ENCODE data around the gene MAGI1. TPM values are rescaled to one million over a fixed set of nuclear protein-coding genes. Genes with fewer than 3 reads are reported as not detected.

MAGI1 gene
- polyA plus RNA-seq, 1 of the 3 experiments (the other 2 are of a cell fraction) = 10.3 TPM

DNA sequence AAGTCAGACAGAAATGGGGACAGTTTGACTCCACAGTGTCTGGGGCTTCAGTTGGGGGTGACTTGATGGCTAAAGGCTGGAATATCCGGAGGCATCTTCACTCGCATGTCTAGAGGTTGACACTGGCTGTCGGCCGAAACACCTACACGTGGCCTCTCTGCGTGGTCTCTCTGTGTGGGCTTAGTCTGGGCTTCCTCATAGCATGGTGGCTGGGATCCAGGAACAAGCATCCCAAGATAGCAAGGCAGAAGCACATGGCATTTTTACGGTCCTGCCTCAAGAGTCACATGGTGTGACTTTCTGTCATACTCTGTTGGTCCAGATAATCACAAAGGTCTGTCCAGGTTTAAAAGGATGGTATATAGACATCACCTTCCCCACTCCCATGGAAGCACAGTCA is 34.5 kb downstream of the MAGI1 start:
- Histone ChIP-seq H3K27ac (ENCODE audit: low read depth in 2 of 2, low read length in 1 of 2) (no peak overlapping the region), H3K27me3 (ENCODE audit: insufficient read depth) (no peaks in the 10 kb centered on the region), H3F3A (replicated peaks; ENCODE audit: insufficient read depth) (no peaks in the 10 kb centered on the region), H3K9ac (no peak overlapping the region), H2AFZ (ENCODE audit: low read depth) (no peak overlapping the region), H3K9me2 (no peaks in the 10 kb centered on the region), H3K4me3 (ENCODE audit: low read depth in 2 of 2, low read length in 1 of 2) (no peak overlapping the region), H3K9me3 (no peaks in the 10 kb centered on the region), H3K4me2 (no peak overlapping the region), H4K20me1 (ENCODE audit: insufficient read depth) (peaks cover 12% of the 10 kb centered on the region; the same call in 1 of the 2 replicates), H3K36me3 (replicated peaks in 1 of 2; ENCODE audit: control insufficient read depth in 1 of 2, insufficient read depth in 2 of 2, low read length in 1 of 2) (peaks cover 0 to 5% of the 10 kb centered on the region in 2 experiments), H3K4me1 (ENCODE audit: control insufficient read depth in 1 of 2, insufficient read depth in 2 of 2, low read depth in 1 of 2, low read length in 1 of 2) (peaks cover 0 to 2% of the 10 kb centered on the region in 2 experiments; a peak in 1 of 4 replicates), H3K79me2 (ENCODE audit: insufficient read depth) (peaks cover 90% of the 10 kb centered on the region; the same call in 1 of the 2 replicates)
- WGBS (ENCODE audit: low lambda C conversion rate) = 98% methylated on average over 7 of the region's 7 CpGs
- no peak for TF ChIP-seq MXI1 (IDR thresholded peaks at IDR 0.05; ENCODE audit: low read depth, low read length)
- TF ChIP-seq FOXJ3 (CRISPR knock-in tag; IDR thresholded peaks at IDR 0.05) = no peak
- CTCF ChIA-PET = interaction anchor here (1.2 kb wide), 1 partner anchor 129 kb away, joined by 3 read pairs; no protein-coding TSS in a partner anchor
- POLR2A ChIA-PET = no interaction called here
- no peak for DNase-seq

DNA sequence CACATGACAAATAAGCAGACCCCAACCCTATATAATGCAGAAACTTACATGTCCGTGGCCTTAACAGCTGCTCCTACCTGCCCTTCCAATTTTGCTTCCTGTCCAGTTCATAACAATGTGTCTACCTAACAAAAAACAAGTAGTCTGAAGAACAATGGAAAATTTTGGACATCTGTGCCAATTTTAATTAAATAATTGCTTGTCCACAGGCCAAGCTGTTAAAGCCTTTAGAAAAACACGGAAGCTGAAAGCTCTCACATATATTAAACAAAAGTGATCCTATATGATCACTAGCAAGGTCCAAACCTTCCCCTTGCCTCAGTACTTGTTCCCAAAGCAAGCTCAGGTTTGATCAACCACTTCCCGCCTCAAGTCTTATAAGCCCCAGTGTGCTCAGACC is 37.1 kb downstream of the MAGI1 start:
- Histone ChIP-seq H3K9me2 (no peaks in the 10 kb centered on the region), H3F3A (replicated peaks; ENCODE audit: insufficient read depth) (no peaks in the 10 kb centered on the region), H3K27ac (ENCODE audit: low read depth in 2 of 2, low read length in 1 of 2) (no peak overlapping the region), H3K4me1 (ENCODE audit: control insufficient read depth in 1 of 2, insufficient read depth in 2 of 2, low read depth in 1 of 2, low read length in 1 of 2) (peaks cover 0 to 2% of the 10 kb centered on the region in 2 experiments; a peak in 1 of 4 replicates), H3K9ac (no peak overlapping the region), H3K27me3 (ENCODE audit: insufficient read depth) (no peaks in the 10 kb centered on the region), H3K4me2 (no peak overlapping the region), H4K20me1 (ENCODE audit: insufficient read depth) (peaks cover 8% of the 10 kb centered on the region; the same call in 1 of the 2 replicates), H2AFZ (ENCODE audit: low read depth) (no peak overlapping the region), H3K36me3 (replicated peaks in 1 of 2; ENCODE audit: control insufficient read depth in 1 of 2, insufficient read depth in 2 of 2, low read length in 1 of 2) (peaks cover 0 to 5% of the 10 kb centered on the region in 2 experiments), H3K79me2 (ENCODE audit: insufficient read depth) (peaks cover 87% of the 10 kb centered on the region; the same call in 1 of the 2 replicates), H3K4me3 (ENCODE audit: low read depth in 2 of 2, low read length in 1 of 2) (no peak overlapping the region), H3K9me3 (no peaks in the 10 kb centered on the region)
- CTCF ChIA-PET = interaction anchor here (1.2 kb wide), 1 partner anchor 22 kb away, joined by 3 read pairs; no protein-coding TSS in a partner anchor
- TF ChIP-seq, protein P1, sequence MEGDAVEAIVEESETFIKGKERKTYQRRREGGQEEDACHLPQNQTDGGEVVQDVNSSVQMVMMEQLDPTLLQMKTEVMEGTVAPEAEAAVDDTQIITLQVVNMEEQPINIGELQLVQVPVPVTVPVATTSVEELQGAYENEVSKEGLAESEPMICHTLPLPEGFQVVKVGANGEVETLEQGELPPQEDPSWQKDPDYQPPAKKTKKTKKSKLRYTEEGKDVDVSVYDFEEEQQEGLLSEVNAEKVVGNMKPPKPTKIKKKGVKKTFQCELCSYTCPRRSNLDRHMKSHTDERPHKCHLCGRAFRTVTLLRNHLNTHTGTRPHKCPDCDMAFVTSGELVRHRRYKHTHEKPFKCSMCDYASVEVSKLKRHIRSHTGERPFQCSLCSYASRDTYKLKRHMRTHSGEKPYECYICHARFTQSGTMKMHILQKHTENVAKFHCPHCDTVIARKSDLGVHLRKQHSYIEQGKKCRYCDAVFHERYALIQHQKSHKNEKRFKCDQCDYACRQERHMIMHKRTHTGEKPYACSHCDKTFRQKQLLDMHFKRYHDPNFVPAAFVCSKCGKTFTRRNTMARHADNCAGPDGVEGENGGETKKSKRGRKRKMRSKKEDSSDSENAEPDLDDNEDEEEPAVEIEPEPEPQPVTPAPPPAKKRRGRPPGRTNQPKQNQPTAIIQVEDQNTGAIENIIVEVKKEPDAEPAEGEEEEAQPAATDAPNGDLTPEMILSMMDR (IDR thresholded peaks at IDR 0.05) = no peak
- TF ChIP-seq, protein P2, sequence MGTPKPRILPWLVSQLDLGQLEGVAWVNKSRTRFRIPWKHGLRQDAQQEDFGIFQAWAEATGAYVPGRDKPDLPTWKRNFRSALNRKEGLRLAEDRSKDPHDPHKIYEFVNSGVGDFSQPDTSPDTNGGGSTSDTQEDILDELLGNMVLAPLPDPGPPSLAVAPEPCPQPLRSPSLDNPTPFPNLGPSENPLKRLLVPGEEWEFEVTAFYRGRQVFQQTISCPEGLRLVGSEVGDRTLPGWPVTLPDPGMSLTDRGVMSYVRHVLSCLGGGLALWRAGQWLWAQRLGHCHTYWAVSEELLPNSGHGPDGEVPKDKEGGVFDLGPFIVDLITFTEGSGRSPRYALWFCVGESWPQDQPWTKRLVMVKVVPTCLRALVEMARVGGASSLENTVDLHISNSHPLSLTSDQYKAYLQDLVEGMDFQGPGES (IDR thresholded peaks at IDR 0.05; ENCODE audit: low read depth, low read length) = no peak
- no peak for TF ChIP-seq TEAD4 (IDR thresholded peaks at IDR 0.05; ENCODE audit: borderline replicate concordance, insufficient read depth)
- no peak for TF ChIP-seq NFIC (IDR thresholded peaks at IDR 0.05; ENCODE audit: borderline replicate concordance)
- TF ChIP-seq ELF1 (IDR thresholded peaks at IDR 0.05) = no peak
- no peak for TF ChIP-seq FOXJ3 (CRISPR knock-in tag; IDR thresholded peaks at IDR 0.05)
- no peak for TF ChIP-seq POLR2AphosphoS5 (IDR thresholded peaks at IDR 0.05; ENCODE audit: low read depth, low read length)
- no peak for TF ChIP-seq YY1 (IDR thresholded peaks at IDR 0.05; ENCODE audit: low read depth)
- TF ChIP-seq MXI1 (IDR thresholded peaks at IDR 0.05; ENCODE audit: low read depth, low read length) = no peak
- TF ChIP-seq RFX5 (IDR thresholded peaks at IDR 0.05; ENCODE audit: low read length) = no peak
- DNase-seq = no peak
- 100% methylated on average over 3 of the region's 3 CpGs for WGBS (ENCODE audit: low lambda C conversion rate)
- POLR2A ChIA-PET = no interaction called here

Measured in SK-N-SH (cell line).